ENCODE data around the gene EXOC6.

EXOC6 gene

GRCh38 chr10:92848441-92849233 is at the start of gene EXOC6:
Gene EXOC6, plus strand, starts transcription at chr10:92848520. Its CDS starts 14 bp downstream, at chr10:92848534.
- peak; percentile 83 for DNase-seq

- no peak for DNase-seq
Observed at GRCh38 chr10:92799568-92799967, 48.8 kb upstream of the EXOC6 start.

- DNase-seq = no peak
Observed at GRCh38 chr10:92800134-92800733, 48.1 kb upstream of the EXOC6 start.

GRCh38 chr10:92801978-92802872 is 46.1 kb upstream of the EXOC6 start:
- no peak for DNase-seq

GRCh38 chr10:92809840-92810239 is 38.5 kb upstream of the EXOC6 start:
- no peak for DNase-seq

- no peak for DNase-seq
Observed at GRCh38 chr10:92810934-92811532, 37.3 kb upstream of the EXOC6 start.

GRCh38 chr10:92811986-92812385 is 36.3 kb upstream of the EXOC6 start:
- DNase-seq = no peak

- no peak for DNase-seq
Observed at GRCh38 chr10:92813979-92814378, 34.3 kb upstream of the EXOC6 start.

GRCh38 chr10:92814790-92815189 is 33.5 kb upstream of the EXOC6 start:
- no peak for DNase-seq

- no peak for DNase-seq
Observed at GRCh38 chr10:92816091-92816531, 32.2 kb upstream of the EXOC6 start.

GRCh38 chr10:92822060-92822634 is 26.2 kb upstream of the EXOC6 start:
- DNase-seq = no peak

- DNase-seq = no peak
Observed at GRCh38 chr10:92822964-92823363, 25.4 kb upstream of the EXOC6 start.

GRCh38 chr10:92826061-92826460 is 22.3 kb upstream of the EXOC6 start:
- DNase-seq = no peak

- no peak for DNase-seq
Observed at GRCh38 chr10:92826504-92826903, 21.8 kb upstream of the EXOC6 start.

GRCh38 chr10:92829042-92829785 is 19.1 kb upstream of the EXOC6 start:
- DNase-seq = no peak

- no peak for DNase-seq
Observed at GRCh38 chr10:92829786-92830377, 18.4 kb upstream of the EXOC6 start.

GRCh38 chr10:92830478-92831389 is 17.6 kb upstream of the EXOC6 start:
- peak; percentile 37 for DNase-seq

GRCh38 chr10:92832121-92832520 is 16.2 kb upstream of the EXOC6 start:
- no peak for DNase-seq

GRCh38 chr10:92832998-92833650 is 15.2 kb upstream of the EXOC6 start:
- DNase-seq = no peak

- no peak for DNase-seq
Observed at GRCh38 chr10:92834331-92834730, 14.0 kb upstream of the EXOC6 start.

Data from activated naive CD4-positive, alpha-beta T cell treated with Interleukin-2 at 50 U/mL for 16 hours (primary cell).